Calu3 (cell line): ENCODE measurements around the gene CCDC6. TPM values are rescaled to one million over a fixed set of nuclear protein-coding genes. Genes with fewer than 3 reads are reported as not detected.
"Not testable (repeated sequence)": the region's sequence is repeated elsewhere in the genome, so short reads cannot be mapped to it uniquely, and the experiment has no call there.

Experiments
- BruUV-seq: library from RNA; stranded (reverse); fragments of 400-500 nt; replicated peaks from 2 replicates; lab custom pipeline; 2021; lab: Mats Ljungman, UMichigan
- CTCF ChIA-PET: fragments of 300-600 bp; sonication (Branson Sonifier 250); formaldehyde crosslinking; loops from one replicate; lab custom pipeline; 2022; ENCODE audit warnings: antibody characterized with exemption; lab: Charles Lee
- DNase-seq: peaks from one replicate; pipeline ENCODE4 v3.0.0; 2022
- H3K27ac Mint-ChIP-seq: one replicate; pipeline ENCODE4 v1.8.0; 2022; ENCODE audit warnings: mixed read lengths; ENCODE audit not compliant: unreplicated experiment
- H3K27me3 Mint-ChIP-seq: one replicate; pipeline ENCODE4 v1.8.0; 2022; ENCODE audit warnings: mixed read lengths; ENCODE audit not compliant: unreplicated experiment
- H3K36me3 Mint-ChIP-seq: one replicate; pipeline ENCODE4 v1.8.0; 2022; ENCODE audit warnings: mild to moderate bottlenecking, moderate library complexity, mixed read lengths; ENCODE audit not compliant: insufficient read depth, unreplicated experiment
- H3K4me1 Mint-ChIP-seq: one replicate; pipeline ENCODE4 v1.8.0; 2022; ENCODE audit warnings: mild to moderate bottlenecking, low read depth, mixed read lengths; ENCODE audit not compliant: unreplicated experiment
- H3K4me3 Mint-ChIP-seq: one replicate; pipeline ENCODE4 v1.8.0; 2022; ENCODE audit warnings: mild to moderate bottlenecking, low read depth, moderate library complexity, mixed read lengths; ENCODE audit not compliant: unreplicated experiment
- H3K9me3 Mint-ChIP-seq: one replicate; pipeline ENCODE4 v1.8.0; 2022; ENCODE audit warnings: low read depth, mixed read lengths; ENCODE audit not compliant: unreplicated experiment
- intact Hi-C: fragments of 100-400 bp; cut with micrococcal nuclease; formaldehyde crosslinking; loops from one replicate; pipeline ENCODE4 v1.10.0; 2022; ENCODE audit not compliant: unreplicated experiment
- total RNA-seq: library from RNA; stranded (reverse); gene quantifications from 2 replicates; pipeline ENCODE4 v1.2.3, GENCODE V29; 2022
- TF ChIP-seq, protein P1 (sequence below): fragments of 200-600 bp; IDR thresholded peaks from one replicate; pipeline ENCODE4 v1.8.0; 2022; ENCODE audit warnings: antibody characterized with exemption; ENCODE audit not compliant: unreplicated experiment

Gene CCDC6
- total RNA-seq, 1 experiment from 2014 or later = 115 TPM

DNA sequence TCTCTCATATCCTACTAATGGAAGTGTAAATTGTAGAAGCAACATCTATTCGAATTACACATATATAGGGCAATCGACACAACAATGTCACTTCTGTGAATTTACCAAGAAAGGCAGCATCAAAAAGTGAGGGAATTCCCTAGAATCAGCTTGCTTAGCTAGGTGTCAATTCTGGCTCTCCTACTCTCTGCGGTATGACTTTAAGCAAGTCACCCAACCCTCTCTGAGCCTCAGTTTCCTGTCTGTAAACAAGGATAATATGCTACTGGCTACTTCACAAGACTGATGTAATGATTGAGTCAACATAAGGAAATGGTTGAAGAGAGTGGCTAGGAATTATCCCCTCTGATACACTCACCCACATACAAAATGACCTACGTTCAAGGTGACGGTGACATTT lies 19.4 kb downstream of the CCDC6 start:
- H3K27me3 Mint-ChIP-seq = no peaks in the 10 kb centered on the region
- H3K9me3 Mint-ChIP-seq = no peaks in the 10 kb centered on the region
- H3K36me3 Mint-ChIP-seq = no peaks in the 10 kb centered on the region
- CTCF ChIA-PET = no interaction called here
- TF ChIP-seq, protein P1, sequence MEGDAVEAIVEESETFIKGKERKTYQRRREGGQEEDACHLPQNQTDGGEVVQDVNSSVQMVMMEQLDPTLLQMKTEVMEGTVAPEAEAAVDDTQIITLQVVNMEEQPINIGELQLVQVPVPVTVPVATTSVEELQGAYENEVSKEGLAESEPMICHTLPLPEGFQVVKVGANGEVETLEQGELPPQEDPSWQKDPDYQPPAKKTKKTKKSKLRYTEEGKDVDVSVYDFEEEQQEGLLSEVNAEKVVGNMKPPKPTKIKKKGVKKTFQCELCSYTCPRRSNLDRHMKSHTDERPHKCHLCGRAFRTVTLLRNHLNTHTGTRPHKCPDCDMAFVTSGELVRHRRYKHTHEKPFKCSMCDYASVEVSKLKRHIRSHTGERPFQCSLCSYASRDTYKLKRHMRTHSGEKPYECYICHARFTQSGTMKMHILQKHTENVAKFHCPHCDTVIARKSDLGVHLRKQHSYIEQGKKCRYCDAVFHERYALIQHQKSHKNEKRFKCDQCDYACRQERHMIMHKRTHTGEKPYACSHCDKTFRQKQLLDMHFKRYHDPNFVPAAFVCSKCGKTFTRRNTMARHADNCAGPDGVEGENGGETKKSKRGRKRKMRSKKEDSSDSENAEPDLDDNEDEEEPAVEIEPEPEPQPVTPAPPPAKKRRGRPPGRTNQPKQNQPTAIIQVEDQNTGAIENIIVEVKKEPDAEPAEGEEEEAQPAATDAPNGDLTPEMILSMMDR = no peak
- H3K4me3 Mint-ChIP-seq = no peak overlapping the region
- intact Hi-C loops = no loop called here
- BruUV-seq = no TSS peak
- H3K4me1 Mint-ChIP-seq = peaks cover 43% of the 10 kb centered on the region
- DNase-seq = no peak
- no peak overlapping the region for H3K27ac Mint-ChIP-seq

DNA sequence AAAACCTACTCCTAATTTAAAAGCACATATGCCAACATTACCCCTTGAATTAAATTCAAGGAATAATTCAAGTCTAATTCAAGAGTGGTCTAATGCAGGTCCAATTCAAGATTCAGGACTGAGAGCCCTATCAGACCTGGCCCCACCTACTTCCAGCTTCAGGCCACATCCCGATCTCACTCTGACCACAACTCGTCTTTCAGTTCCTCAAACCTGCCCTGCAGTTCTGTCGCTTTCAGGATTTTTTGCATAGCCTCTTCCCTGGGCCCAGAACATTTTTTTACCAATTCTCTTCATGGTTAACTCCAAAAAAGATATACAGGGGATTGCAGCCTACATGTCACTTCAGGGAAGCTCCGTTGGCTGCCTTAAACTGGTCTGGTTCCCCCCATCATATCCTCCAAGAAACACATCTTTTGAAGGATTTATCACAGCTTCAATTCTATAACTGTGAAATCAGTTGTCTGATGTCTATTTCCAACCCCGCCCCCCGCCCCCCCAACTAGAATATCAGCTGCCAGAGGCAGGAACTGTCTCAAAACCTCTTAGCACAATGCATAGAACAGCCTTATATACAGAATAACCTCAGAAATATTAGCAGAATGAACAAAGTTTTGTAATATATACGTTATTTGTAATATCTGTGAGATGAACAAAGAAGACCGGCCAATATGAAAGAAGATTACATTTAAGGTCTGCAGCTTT lies 20.8 kb downstream of the CCDC6 start:
- intact Hi-C loops = no loop called here
- Mint-ChIP-seq H3K4me3 (no peak overlapping the region), H3K36me3 (no peaks in the 10 kb centered on the region), H3K27ac (no peak overlapping the region), H3K27me3 (no peaks in the 10 kb centered on the region), H3K4me1 (peaks cover 43% of the 10 kb centered on the region), H3K9me3 (no peaks in the 10 kb centered on the region)
- DNase-seq = no peak
- CTCF ChIA-PET = interaction anchor here (0.5 kb wide), 1 partner anchor 123 kb away, joined by 3 read pairs; no protein-coding TSS in a partner anchor
- BruUV-seq = no TSS peak
- TF ChIP-seq, protein P1 = no peak

DNA sequence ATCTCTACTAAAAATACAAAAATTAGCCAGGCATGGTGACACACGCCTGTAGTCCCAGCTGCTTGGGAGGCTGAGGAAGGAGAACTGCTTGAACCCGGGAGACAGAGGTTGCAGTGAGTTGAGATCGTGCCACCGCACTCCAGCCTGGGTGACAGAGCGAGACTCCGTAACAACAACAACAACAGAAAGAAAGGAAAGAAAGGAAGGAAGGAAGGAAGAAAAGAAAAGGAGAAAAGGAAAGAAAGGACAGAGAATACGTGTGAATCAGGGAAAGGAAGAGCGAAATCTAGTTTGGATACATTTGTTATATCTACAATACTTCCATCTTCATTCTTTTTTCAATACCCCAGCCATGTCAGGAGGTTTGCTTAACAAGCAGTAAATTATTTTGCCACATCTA lies 21.5 kb downstream of the CCDC6 start:
- not testable (repeated sequence) for H3K27ac Mint-ChIP-seq

DNA sequence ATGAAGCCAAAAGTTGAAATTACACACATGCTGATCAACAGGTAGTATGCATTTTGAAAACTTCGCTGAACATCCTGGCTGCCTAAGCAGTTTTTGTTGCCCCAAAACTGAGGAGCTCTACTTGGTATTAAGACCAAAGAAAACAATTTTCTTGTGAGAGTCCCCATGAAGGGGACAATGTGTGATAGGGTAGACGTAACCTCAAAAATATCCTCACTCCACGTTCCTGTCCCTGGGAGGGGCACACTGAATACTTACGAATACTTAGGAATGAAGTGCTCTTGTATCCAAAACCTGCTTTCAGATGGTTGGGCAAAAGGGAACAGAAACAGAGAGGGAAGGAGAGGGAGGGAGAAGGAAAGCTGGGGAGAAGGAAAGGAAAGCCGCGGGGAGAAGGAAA lies 24.7 kb downstream of the CCDC6 start:
- intact Hi-C loops = no loop called here
- no peak overlapping the region for H3K27ac Mint-ChIP-seq
- BruUV-seq = no TSS peak

More for the DNA sequence above, 21.5 kb downstream of the CCDC6 start:
- H3K36me3 Mint-ChIP-seq, DNase-seq, intact Hi-C loops, H3K4me3 Mint-ChIP-seq, BruUV-seq, H3K27me3 Mint-ChIP-seq, CTCF ChIA-PET, H3K9me3 Mint-ChIP-seq: not testable (repeated sequence)
- H3K4me1 Mint-ChIP-seq = peaks cover 46% of the 10 kb centered on the region

More for the DNA sequence above, 24.7 kb downstream of the CCDC6 start:
- H3K27me3 Mint-ChIP-seq = no peaks in the 10 kb centered on the region
- no peaks in the 10 kb centered on the region for H3K9me3 Mint-ChIP-seq
- H3K4me3 Mint-ChIP-seq = no peak overlapping the region
- CTCF ChIA-PET = no interaction called here
- TF ChIP-seq, protein P1 = no peak
- no peaks in the 10 kb centered on the region for H3K36me3 Mint-ChIP-seq
- peaks cover 32% of the 10 kb centered on the region for H3K4me1 Mint-ChIP-seq
- no peak for DNase-seq
